NCI-H345 (cell line): ENCODE results near the gene SLC39A10.
"Not testable (repeated sequence)": the region's sequence is repeated elsewhere in the genome, so short reads cannot be mapped to it uniquely, and the experiment has no call there.

Experiments
- DNase-seq: peaks from one replicate; lab custom pipeline; 2025; lab: John Stamatoyannopoulos, UW

SLC39A10 gene

DNA sequence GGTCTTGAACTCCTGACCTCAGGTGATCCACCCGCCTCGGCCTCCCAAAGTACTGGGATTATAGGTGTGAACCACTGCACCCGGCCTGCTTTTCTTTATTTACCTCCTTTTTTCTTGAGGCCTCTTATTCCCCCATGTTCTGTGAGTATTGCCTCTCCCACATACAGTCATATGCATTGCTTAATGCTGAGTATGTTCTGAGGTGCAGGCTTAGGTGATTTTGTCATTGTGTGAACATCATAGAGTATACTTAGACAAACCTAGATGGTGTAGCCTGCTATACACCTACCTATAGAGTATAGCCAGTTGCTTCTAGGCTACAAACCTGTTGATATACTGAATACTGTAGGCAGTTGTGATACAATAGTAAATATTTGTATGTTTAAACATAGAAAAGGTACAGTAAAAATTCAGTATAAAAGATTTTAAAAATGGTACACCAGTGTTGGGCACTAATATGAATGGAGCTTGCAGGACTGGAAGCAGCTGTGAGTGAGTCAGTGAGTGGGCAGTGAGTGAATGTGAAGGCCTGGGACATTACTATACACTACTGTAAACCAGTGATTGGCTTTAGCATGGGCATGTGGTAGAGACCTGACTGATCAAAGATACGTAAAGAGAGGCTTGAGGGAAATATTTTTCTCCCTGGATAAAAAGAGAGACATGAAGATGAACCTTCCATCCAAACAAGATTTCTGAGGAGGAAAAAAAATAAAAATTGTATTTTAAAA is 17.6 kb downstream of the SLC39A10 start:
- DNase-seq = no peak

DNA sequence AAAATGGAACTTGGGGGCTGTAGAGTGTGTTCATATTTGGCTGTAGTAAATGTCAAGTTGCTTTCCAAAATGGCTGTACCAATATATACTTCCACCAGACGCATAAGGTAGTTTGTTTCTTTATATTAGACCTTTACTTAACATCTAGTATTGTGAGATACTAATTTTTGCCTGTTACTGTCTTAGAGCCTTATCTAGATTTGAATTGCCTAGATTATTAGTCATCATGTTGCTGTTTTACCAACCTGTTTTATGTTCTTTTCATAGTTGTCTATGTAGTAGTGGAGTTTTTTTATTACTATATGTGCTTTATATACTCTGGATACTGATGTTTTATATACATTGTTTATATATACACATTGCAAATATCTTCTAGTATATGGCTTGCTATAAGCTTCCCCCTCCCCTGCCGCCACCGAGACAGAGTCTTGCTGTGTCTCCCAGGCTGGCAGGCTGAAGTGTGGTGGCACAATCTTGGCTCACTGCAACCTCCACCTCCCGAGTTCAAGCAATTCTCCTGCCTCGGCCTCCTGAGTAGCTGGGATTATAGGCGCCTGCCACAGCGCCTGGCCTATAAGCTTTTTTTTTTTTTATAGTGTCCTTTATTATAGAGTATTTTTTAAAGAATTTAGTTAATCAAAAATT is 18.9 kb downstream of the SLC39A10 start:
- DNase-seq = no peak

DNA sequence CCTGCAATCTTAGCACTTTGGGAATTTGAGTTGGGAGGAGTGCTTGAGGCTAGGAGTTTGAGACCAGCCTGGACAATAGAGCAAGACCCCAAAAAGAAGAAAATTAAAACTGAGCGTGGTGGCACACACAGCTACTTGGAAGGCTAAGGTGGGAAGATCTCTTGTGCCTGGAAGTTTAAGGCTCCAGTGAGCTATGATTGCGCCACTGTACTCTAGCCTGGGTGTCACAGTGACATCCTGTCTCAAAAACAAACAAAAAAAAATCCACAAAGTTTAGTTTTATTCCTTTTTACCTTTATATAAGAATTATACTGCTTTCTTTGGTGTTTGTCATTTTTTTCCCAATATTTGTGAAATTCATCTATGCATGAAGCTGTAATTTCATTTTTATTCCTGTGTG is 20.3 kb downstream of the SLC39A10 start:
- no peak for DNase-seq

GRCh38 chr2:195677884-195678283 is 20.9 kb downstream of the SLC39A10 start:
- no peak for DNase-seq

DNA sequence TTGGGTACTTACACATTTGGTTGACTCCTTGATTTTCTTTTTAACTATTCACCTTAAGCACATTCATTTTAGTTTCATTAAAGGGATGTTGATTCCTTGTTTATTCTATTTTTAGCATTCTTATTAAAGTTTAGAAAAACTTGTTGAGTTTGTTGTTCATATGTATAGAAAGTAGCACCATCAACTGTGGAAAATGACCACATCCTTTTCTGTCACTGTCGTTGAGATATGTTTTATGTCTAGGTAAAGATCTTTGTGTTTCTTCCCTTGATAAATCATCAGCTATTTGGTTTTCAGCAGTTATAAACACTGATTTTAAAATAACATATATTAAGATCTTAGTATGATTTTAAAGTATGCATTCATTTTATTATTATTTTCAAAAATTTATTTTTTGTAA is 25.1 kb downstream of the SLC39A10 start:
- no peak for DNase-seq

- no peak for DNase-seq
Measured at GRCh38 chr2:195683174-195683573, 26.1 kb downstream of the SLC39A10 start.

GRCh38 chr2:195686564-195686963 is 29.5 kb downstream of the SLC39A10 start:
- DNase-seq = no peak

DNA sequence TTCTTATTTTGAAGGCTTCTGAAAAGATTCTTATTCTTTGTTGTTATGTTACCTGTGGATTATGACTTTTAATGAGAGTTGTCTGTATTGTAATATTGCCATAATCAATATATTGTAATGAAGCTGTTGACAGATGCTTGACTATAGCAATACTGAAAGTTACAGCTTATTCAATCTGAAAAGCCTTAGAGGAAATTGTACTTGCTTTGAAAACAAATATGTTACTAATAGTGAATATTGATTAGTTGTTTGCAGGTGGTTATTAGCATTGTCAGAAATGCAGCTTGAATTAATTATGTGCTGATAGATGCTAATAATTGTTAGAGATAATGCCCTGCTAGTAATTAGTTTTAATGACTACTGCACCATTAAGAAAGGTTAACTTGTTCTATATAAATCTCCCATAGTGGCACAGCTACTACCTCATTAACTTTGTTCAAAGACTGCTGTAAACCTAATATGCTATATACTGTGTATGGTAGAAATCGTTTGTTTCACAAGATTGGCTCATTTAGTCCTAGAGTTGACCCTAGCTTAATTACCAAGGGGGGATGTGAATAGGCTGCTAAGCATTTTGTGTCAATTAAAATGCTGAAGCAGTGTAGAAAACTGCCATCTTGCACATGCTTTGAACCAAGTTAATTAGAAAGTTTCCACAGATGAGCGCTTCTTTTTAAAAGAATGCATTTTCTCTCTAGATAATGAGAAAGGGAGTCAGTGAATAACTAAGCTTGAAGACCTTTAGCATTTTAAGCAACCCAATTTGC is 30.5 kb downstream of the SLC39A10 start:
- no peak for DNase-seq

GRCh38 chr2:195692531-195692930 is 35.5 kb downstream of the SLC39A10 start:
- DNase-seq = not testable (repeated sequence)

- no peak for DNase-seq
Measured at GRCh38 chr2:195694553-195694952, 37.5 kb downstream of the SLC39A10 start.

- no peak for DNase-seq
Measured at GRCh38 chr2:195695002-195695631, 38.1 kb downstream of the SLC39A10 start.

DNA sequence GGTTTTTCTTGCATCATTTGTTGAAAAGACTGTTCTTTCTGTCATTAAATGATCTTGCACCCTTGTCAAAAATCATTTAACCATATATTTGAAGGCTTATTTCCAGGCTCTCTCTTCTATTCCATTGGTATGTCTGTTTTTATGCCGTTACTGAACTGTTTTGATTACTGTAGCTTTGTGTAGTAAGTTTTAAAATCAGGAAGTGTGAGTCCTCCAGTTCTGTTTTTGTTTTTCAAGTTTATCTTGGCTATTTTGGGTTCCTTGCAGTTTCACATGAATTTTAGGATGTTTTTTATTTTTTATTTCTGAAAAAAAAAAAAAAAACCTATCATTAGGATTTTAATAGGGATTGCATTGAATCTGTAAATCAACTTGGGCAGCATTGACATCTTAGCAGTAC is 39.0 kb downstream of the SLC39A10 start:
- DNase-seq = no peak

GRCh38 chr2:195697681-195698220 is 40.7 kb downstream of the SLC39A10 start:
- no peak for DNase-seq

DNA sequence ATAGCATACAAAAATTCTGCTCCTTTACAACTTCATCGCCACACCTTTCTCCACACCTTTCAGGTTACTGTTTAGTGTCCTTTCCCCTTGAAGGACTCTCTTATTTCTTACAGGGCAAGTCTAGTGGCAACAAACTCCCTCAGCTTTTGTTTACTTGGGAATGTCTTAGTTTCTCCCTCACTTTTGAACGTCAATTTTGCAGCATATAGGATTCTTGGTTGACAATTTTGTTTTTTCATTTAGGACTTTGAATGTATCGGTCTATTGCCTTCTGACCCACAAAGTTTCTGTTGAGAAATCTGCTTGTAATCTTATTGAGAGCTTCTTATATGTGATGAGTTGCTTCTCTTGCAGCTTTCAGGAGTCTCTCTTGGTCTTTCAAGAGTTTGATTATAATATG is 43.5 kb downstream of the SLC39A10 start:
- no peak for DNase-seq

- DNase-seq = no peak
Measured at GRCh38 chr2:195706161-195706900, 49.3 kb downstream of the SLC39A10 start.

DNA sequence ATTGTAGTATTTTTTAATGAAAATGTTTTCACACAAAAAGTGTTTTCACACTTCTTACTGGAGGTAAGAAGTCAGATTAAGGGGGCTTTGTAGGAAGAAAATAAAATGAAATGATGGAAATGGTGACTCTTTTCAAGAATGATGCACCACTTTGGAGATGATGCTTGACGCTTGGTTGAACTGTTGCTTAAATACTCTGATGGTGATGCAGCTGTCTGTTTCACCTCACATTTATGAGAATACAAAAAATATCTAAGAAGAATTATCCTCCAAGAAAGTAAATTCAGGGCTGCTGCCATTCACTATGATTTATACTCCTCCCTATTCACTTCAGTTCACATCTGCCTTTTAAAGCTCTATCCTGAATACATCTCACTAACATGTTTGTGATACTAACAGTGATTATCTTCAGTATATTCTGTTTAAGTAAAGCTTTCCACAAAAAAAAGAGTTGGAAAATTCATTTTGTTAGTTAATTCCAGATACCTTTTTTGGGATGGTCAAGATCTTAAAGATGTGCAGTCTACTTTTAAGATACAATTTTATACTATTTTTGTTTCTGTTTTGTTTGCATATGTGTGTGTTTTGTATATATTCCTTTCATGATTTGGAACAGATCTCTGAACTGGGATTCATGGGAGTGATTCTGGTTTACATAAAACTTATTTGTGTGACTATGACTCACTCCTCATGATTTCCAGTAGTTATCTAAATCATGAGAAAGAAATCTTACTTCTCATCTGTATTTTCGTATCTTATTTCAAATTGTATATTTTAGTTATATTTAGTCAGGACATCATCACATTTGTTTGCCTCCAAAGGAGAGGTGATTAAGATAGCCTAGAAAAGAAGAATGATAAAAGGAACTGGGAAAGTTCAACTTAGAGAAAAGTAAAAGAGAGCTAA is 53.1 kb downstream of the SLC39A10 start:
- no peak for DNase-seq

DNA sequence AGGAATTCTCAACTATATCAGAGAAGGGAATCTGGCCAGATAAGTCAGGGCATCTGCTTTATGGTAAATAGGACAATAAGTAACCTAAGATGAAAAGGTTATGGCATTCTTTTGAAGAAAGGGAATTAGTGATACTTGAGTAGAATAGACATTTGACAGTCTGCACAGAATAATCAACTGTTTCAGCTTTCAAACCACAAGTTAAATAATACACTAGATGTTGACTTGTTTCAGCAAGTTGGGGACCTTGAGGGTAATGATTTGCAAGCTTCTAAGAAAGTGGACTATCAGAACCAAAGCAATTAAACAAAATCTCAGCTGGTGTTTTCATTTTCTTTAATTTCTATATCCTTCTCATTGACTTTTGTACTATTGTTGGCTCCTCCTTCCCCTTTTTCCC is 54.5 kb downstream of the SLC39A10 start:
- DNase-seq = no peak

DNA sequence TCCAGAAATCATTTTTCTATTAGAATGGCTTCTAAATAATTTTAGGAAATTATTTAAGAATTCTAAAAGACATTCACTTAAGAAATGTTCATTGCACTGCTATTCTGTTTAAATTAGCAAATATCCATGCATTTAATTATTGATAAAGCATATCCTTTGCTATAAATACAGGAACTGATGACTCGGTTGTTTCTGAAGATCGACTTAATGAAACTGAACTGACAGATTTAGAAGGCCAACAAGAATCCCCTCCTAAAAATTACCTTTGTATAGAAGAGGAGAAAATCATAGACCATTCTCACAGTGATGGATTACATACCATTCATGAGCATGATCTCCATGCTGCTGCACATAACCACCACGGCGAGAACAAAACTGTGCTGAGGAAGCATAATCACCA is 59.4 kb downstream of the SLC39A10 start:
- no peak for DNase-seq

- DNase-seq = no peak
Measured at GRCh38 chr2:195721042-195721441, 64.0 kb downstream of the SLC39A10 start.

DNA sequence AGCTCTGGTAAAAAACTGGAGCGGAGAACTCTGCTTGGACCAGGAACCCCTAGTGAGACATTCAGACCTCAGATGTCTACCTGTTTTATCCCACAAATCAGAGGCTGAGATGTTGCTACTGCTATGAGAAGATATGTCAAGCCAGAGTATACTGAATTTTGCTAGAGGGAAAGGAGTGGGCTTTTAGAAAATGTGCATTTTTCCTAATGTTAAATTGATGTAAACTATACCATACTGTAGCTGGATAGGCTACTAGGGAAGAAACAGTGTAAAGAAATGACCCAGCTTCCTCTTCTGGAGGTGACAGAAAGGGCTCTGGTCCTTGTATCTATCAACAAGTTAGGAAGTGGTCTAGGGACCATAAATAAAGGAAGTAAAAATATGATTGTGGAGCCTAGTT is 65.0 kb downstream of the SLC39A10 start:
- DNase-seq = no peak

- no peak for DNase-seq
Measured at GRCh38 chr2:195727106-195727505, 70.1 kb downstream of the SLC39A10 start.
